GM10248 (cell line): ENCODE data around the gene YAP1.
A peak's percentile ranks its signal among the peaks of the same experiment; 100 is the strongest.
"Not testable (repeated sequence)": the region's sequence is repeated elsewhere in the genome, so short reads cannot be mapped to it uniquely, and the experiment has no call there.

Experiments
- CTCF ChIA-PET: fragments of 300-600 bp; sonication (Branson Sonifier 250); formaldehyde crosslinking; extraction: SDS; loops from one replicate; lab custom pipeline; 2021; ENCODE audit warnings: antibody characterized with exemption; lab: Yijun Ruan, JAX
- POLR2A ChIA-PET: fragments of 350-650 bp; sonication (Branson Sonifier 250); formaldehyde crosslinking; extraction: SDS; loops from one replicate; lab custom pipeline; 2020; ENCODE audit warnings: antibody characterized with exemption; lab: Yijun Ruan, JAX
- DNase-seq: peaks from one replicate; pipeline ENCODE4 v3.0.0; 2012; ENCODE audit errors: extremely low spot score
- TF ChIP-seq, protein P1 (sequence below): IDR thresholded peaks from 2 replicates; pipeline ENCODE4 v1.5.1; 2012; ENCODE audit warnings: mild to moderate bottlenecking, low read depth; ENCODE audit errors: extremely low read depth, missing control alignments, control extremely low read depth

YAP1 gene

DNA sequence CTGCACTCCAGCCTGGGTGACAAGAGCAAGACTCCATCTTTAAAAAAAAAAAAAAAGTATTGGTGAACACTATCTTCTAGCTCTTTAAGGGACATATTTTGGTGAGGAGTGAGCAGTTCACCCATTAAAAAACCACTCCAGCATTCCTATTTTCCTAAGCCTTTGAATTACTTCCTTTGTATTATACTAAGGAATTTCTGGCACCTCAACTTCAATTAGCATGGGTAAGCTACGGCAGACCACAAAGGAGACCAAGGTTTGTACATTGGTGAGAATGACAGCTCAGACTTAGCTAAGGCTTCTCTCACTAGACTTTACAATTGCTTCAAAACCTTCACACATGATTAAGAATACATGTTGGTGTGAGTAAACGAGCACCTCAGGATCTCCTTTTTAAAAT, 150.0 kb downstream of the YAP1 start:
- TF ChIP-seq, protein P1, sequence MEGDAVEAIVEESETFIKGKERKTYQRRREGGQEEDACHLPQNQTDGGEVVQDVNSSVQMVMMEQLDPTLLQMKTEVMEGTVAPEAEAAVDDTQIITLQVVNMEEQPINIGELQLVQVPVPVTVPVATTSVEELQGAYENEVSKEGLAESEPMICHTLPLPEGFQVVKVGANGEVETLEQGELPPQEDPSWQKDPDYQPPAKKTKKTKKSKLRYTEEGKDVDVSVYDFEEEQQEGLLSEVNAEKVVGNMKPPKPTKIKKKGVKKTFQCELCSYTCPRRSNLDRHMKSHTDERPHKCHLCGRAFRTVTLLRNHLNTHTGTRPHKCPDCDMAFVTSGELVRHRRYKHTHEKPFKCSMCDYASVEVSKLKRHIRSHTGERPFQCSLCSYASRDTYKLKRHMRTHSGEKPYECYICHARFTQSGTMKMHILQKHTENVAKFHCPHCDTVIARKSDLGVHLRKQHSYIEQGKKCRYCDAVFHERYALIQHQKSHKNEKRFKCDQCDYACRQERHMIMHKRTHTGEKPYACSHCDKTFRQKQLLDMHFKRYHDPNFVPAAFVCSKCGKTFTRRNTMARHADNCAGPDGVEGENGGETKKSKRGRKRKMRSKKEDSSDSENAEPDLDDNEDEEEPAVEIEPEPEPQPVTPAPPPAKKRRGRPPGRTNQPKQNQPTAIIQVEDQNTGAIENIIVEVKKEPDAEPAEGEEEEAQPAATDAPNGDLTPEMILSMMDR = no peak
- CTCF ChIA-PET = interaction anchor here (1.6 kb wide), 1 partner anchor 9 kb away, joined by 9 read pairs; no protein-coding TSS in a partner anchor
- DNase-seq = no peak
- POLR2A ChIA-PET = no interaction called here

DNA sequence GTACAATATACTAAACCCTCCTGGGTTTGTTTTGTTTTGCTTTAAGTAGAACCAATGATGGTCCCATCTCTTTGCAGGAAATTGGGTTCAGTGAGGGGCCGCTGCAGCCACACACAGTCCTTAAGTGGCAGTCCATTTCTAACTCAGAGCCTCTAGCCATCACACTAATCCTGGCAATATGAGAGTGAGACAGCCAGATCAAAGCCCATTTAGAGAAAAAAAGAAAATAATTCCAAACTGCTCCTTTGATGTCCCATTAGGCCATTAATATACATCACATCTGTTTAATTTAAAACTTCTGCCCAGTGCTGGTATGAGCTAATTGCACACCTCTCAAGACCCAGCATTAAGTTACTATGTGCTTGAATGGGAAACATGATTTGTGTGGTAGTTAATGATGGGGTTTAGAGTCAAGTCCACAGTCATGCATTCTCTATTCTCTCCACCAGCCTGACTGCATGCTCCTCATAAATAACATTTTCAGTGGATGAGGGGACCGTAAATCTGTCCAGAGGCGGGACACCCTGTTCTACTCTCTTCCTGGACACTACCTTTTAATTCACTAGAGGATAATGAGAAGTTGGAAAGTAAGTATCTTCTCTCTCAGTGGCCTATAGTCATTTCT, 153.2 kb downstream of the YAP1 start:
- CTCF ChIA-PET = no interaction called here

DNA sequence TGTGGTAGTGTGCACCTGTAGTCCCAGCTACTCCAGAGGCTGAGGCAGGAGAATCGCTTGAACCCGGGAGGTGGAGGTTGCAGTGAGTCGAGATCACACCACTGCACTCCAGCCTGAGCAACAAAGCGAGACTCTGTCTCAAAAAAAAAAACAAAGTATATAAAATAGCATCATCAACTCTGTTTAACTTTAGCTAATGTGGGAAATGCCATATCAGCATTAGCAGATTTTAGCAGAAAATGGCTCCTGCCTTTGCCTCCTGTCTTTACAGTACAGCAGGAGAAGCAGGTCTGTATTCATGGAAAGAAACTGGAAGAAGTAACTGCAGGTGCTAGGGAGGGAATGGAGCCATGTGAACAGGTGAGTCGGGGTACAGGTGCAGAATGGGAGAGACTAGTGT, 154.5 kb downstream of the YAP1 start:
- POLR2A ChIA-PET, CTCF ChIA-PET, DNase-seq: not testable (repeated sequence)

More for the DNA sequence above, 153.2 kb downstream of the YAP1 start:
- DNase-seq = no peak
- POLR2A ChIA-PET = no interaction called here
- TF ChIP-seq, protein P1 = no peak

DNA sequence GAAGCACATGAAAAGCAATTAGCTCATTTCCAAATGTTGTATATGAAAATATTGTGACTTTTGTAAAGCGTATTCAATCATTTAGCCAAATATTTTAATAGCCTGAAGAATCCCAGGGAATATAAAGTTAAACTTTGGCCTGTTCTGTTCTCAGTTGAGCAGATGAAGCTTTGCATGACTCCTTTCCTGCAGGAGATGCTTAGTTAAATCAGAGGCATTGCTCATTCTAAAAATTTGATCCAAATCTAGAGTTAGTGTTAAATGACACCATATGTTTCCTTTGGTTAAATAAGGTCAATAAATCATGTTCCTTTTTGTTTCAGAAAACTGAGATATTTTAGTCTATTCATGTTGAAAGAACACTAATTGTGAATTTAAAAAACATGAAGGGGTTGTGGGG, 155.9 kb downstream of the YAP1 start:
- CTCF ChIA-PET = interaction anchor here (0.7 to 1.2 kb wide), 2 partner anchors 8 to 21 kb away, joined by 3 to 4 read pairs; no protein-coding TSS in a partner anchor

DNA sequence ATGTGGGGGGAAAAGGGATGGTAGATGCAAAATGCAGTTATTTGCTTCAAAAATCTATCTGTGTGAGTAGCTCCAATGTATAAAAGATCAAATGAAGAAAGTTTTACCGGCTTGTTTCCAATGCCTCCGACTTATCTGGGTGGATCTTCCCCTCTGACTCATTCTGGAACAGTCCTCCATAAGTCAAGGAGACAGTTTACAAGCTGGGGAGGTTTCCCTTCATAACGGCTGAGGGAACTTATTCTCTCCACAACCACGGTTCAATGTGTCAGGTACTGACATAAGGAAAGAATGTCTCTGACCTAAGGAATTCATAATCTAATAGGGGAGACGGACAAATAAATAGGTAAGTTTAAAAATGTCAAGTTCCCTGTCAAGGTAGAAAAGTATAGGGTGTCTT, 157.4 kb downstream of the YAP1 start:
- TF ChIP-seq, protein P1 = no peak
- no peak for DNase-seq
- CTCF ChIA-PET = interaction anchor here (1.6 to 4.0 kb wide), 7 partner anchors 11 to 345 kb away, joined by 4 to 26 read pairs (median 17); no protein-coding TSS in a partner anchor
- POLR2A ChIA-PET = no interaction called here

More for the DNA sequence above, 155.9 kb downstream of the YAP1 start:
- DNase-seq = no peak
- TF ChIP-seq, protein P1 = no peak
- POLR2A ChIA-PET = no interaction called here

DNA sequence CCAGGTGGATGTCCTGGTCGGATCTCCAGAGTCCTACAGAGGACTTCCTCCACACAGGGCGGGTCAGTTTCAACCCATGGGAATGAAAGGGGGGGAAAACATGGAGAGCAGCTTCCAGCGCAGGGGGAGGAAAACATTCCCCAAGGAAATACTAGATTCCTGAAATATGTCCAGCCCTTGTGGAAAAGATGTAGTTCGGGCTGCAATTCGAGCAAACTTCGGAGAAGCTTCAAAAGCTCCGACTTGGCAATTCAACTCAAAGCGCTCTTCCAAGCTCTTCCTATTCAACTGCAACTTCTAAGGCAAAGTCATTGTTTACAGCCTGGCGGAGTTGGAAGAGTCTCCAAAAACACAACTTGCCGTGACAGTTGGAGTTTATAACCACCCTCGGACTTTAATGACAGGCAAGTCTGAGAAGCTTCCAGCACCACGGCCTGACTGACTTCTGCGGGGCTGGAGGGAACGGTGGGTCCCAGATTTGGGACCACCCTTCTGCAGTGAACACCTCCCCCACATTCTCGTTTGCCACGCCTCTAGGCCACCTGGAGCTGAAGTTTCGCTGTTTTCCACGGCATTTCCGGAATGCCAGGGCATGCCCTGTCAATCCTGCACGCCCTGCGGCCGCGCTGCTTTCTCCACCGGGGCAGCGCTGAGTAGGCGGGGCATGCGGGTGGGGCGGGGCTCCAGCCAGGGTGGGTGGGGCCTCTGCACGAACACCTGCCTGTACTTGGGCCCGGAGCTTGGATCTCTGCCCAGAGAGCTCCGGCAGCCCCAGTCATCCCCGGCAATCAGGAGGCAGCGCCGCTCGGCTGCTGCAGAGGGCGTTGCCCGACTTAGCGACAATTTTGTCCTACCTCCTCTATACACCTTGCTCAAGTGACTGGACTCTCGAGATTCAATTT, 158.1 kb downstream of the YAP1 start:
- ChIA-PET POLR2A (no interaction called here), CTCF (interaction anchor here (0.9 to 4.0 kb wide), 17 partner anchors 9 to 398 kb away, joined by 3 to 26 read pairs (median 5); no protein-coding TSS in a partner anchor)
- DNase-seq = peak; percentile 91
- TF ChIP-seq, protein P1 = peak; percentile 51
